Endothelial cell (in vitro differentiated cells): Measurements from ENCODE around the gene MRPL39. TPM values are rescaled to one million over a fixed set of nuclear protein-coding genes. Genes with fewer than 3 reads are reported as not detected.

Experiments used
- DNase-seq: peaks from one replicate; pipeline ENCODE4 v3.0.0; 2021; ENCODE audit warnings: low spot score
- H3K27ac Mint-ChIP-seq: one replicate; pipeline ENCODE4 v1.8.0; 2021; ENCODE audit warnings: mixed read lengths, inconsistent platforms; ENCODE audit not compliant: unreplicated experiment
- H3K27me3 Mint-ChIP-seq: one replicate; pipeline ENCODE4 v1.8.0; 2021; ENCODE audit warnings: mild to moderate bottlenecking, moderate library complexity, mixed read lengths, inconsistent platforms; ENCODE audit not compliant: unreplicated experiment
- H3K36me3 Mint-ChIP-seq: one replicate; pipeline ENCODE4 v1.8.0; 2021; ENCODE audit warnings: mild to moderate bottlenecking, low read depth, mixed read lengths, inconsistent platforms; ENCODE audit not compliant: unreplicated experiment
- H3K4me1 Mint-ChIP-seq: one replicate; pipeline ENCODE4 v1.8.0; 2021; ENCODE audit warnings: mild to moderate bottlenecking, mixed read lengths, inconsistent platforms; ENCODE audit not compliant: unreplicated experiment
- H3K4me3 Mint-ChIP-seq: one replicate; pipeline ENCODE4 v1.8.0; 2021; ENCODE audit warnings: mild to moderate bottlenecking, mixed read lengths, inconsistent platforms; ENCODE audit not compliant: unreplicated experiment
- H3K9me3 Mint-ChIP-seq: one replicate; pipeline ENCODE4 v1.8.0; 2021; ENCODE audit warnings: mixed read lengths, inconsistent platforms; ENCODE audit not compliant: unreplicated experiment
- CTCF ChIP-seq: fragments of 200-600 bp; sonication (generic); IDR thresholded peaks from one replicate; pipeline ENCODE4 v1.5.0; 2021; ENCODE audit warnings: antibody characterized with exemption; ENCODE audit not compliant: unreplicated experiment
- total RNA-seq: library from RNA; stranded (reverse); fragmentation: NEBNext Ultra II Directional; extraction: Animal tissue kit (Norgen Biotek cat#: 25700); gene quantifications from one replicate; pipeline ENCODE4 v1.2.1, GENCODE V29; 2021; ENCODE audit not compliant: unreplicated experiment

The MRPL39 gene
- total RNA-seq, 1 donor from 2014 or later: 25.0 TPM

DNA sequence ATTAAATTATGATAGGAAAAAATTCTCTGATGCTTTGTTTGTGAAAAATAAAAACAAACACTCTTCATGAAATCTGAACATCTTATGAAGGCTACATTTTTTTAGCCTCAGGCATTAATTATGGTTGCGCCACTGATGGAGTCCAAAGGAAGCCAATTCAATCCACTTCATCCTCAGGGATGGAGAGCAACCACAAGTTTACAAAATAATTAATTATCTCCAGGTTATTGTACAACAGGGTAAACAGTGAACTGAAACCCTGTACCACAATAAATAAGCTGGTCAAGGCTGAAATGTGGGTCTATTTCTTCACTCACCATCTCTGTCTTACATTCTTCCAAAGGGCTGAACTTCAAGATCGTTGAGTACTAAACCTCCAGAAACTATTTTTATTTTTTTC, 49.2 kb downstream of the MRPL39 start:
- TF ChIP-seq CTCF: no peak
- H3K27ac Mint-ChIP-seq: no peak overlapping the region
- DNase-seq: no peak
- no peak overlapping the region for H3K4me3 Mint-ChIP-seq
- H3K36me3 Mint-ChIP-seq: peaks cover 4% of the 10 kb centered on the region
- peaks cover 14% of the 10 kb centered on the region for H3K4me1 Mint-ChIP-seq
- H3K9me3 Mint-ChIP-seq: no peaks in the 10 kb centered on the region
- peaks cover 2% of the 10 kb centered on the region for H3K27me3 Mint-ChIP-seq

- Mint-ChIP-seq H3K27me3 (no peaks in the 10 kb centered on the region), H3K27ac (no peak overlapping the region), H3K9me3 (no peaks in the 10 kb centered on the region), H3K36me3 (peaks cover 4% of the 10 kb centered on the region), H3K4me3 (no peak overlapping the region), H3K4me1 (peaks cover 14% of the 10 kb centered on the region)
- DNase-seq: no peak
- TF ChIP-seq CTCF: no peak
Observed at GRCh38 chr21:25557180-25557579, 50.1 kb downstream of the MRPL39 start.

DNA sequence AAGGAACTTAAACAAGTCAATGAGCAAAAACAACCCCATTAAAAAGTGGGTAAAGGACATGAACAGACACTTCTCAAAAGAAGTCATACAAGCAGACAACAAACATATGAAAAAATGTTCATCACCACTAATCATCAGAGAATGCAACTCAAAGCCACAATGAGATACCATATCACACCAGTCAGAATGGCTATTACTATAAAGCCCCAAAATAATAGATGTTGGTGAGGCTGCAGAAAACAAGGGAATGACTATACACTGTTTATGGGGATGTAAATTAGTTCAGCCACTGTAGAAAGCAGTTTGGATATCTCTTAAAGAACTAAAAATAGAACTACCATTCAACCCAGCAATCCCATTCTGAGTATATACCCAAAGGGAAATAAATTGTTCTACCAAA, 51.2 kb downstream of the MRPL39 start:
- Mint-ChIP-seq H3K27ac (no peak overlapping the region), H3K9me3 (no peaks in the 10 kb centered on the region), H3K27me3 (no peaks in the 10 kb centered on the region), H3K4me3 (no peak overlapping the region), H3K36me3 (peaks cover 4% of the 10 kb centered on the region), H3K4me1 (peaks cover 8% of the 10 kb centered on the region)
- TF ChIP-seq CTCF: no peak
- DNase-seq: no peak

- H3K9me3 Mint-ChIP-seq: no peaks in the 10 kb centered on the region
- H3K27me3 Mint-ChIP-seq: no peaks in the 10 kb centered on the region
- no peak for DNase-seq
- no peak for TF ChIP-seq CTCF
- H3K36me3 Mint-ChIP-seq: peaks cover 4% of the 10 kb centered on the region
- H3K27ac Mint-ChIP-seq: no peak overlapping the region
- no peak overlapping the region for H3K4me3 Mint-ChIP-seq
- H3K4me1 Mint-ChIP-seq: peaks cover 6% of the 10 kb centered on the region
Observed at GRCh38 chr21:25555492-25555891, 51.8 kb downstream of the MRPL39 start.

DNA sequence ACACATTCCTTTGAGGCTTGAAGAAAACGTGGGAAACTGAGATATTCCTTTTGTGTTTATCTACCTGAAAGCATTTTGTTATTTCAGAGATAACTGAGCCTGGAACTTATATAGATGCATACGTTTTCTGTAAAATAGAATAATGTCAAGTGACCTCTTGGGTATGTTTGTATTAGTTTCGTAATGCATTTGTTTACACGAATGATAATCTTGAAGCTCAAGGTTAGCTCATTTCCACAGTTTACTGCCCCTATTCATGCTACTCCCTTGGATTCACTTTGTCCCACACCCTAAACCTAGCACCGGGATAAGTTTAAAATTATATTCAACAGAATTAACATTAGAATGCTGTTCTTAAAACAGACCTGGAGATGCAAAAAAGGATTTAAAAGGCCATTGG, 54.4 kb downstream of the MRPL39 start:
- Mint-ChIP-seq H3K4me3 (no peak overlapping the region), H3K27me3 (no peaks in the 10 kb centered on the region), H3K9me3 (no peaks in the 10 kb centered on the region), H3K36me3 (no peaks in the 10 kb centered on the region), H3K4me1 (no peaks in the 10 kb centered on the region), H3K27ac (no peak overlapping the region)
- no peak for DNase-seq
- TF ChIP-seq CTCF: no peak
